ENCODE results near the gene PRKN.

The PRKN gene

DNA sequence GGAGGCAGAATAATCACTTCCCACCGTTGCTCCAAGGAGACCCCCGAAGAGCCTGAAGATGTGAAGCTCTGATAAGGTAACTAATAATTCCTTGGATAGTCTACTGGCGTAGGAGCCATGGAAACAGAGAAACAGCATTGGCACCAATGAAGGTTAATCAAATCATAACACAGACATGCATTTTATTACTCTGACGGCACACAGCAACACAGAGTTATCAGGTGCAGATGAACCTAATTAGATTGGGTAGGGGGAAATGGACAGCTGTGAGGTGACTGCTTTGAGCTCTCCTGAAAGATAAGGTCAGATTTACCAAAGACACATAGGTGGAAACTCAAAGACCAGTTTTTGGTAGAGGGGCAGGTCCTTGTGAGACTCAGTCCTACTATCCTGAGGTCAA lies 909.7 kb downstream of the PRKN start:
- H3K4me3 ChIP-seq (ENCODE audit: low read length) = no peak overlapping the region
- no peak for DNase-seq (ENCODE audit: low read depth)
- TF ChIP-seq, protein P1, sequence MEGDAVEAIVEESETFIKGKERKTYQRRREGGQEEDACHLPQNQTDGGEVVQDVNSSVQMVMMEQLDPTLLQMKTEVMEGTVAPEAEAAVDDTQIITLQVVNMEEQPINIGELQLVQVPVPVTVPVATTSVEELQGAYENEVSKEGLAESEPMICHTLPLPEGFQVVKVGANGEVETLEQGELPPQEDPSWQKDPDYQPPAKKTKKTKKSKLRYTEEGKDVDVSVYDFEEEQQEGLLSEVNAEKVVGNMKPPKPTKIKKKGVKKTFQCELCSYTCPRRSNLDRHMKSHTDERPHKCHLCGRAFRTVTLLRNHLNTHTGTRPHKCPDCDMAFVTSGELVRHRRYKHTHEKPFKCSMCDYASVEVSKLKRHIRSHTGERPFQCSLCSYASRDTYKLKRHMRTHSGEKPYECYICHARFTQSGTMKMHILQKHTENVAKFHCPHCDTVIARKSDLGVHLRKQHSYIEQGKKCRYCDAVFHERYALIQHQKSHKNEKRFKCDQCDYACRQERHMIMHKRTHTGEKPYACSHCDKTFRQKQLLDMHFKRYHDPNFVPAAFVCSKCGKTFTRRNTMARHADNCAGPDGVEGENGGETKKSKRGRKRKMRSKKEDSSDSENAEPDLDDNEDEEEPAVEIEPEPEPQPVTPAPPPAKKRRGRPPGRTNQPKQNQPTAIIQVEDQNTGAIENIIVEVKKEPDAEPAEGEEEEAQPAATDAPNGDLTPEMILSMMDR (IDR thresholded peaks at IDR 0.05; ENCODE audit: insufficient read depth, low read depth, low read length, missing control alignments) = no peak

DNA sequence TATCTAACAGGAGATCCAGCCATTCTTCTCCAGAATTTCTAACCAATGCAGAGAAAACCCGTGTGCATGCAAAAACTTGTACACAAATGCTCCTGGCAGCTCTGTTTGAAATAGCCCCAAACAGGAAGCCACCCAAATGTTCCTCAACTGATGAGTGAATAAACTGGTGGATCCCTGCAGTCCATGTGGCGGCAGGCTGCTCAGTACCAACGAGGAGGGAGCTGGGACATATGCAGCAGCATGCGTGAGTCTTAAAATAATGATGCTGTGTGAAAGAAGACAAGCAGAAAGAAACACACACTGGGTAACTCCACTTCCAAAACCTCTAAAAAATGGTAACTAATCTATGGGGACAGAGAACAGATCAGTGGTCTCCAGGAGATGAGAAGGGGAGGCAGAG lies 911.6 kb downstream of the PRKN start:
- no peak for DNase-seq (ENCODE audit: low read depth)
- TF ChIP-seq, protein P1 (IDR thresholded peaks at IDR 0.05; ENCODE audit: insufficient read depth, low read depth, low read length, missing control alignments) = no peak
- H3K4me3 ChIP-seq (ENCODE audit: low read length) = no peak overlapping the region

DNA sequence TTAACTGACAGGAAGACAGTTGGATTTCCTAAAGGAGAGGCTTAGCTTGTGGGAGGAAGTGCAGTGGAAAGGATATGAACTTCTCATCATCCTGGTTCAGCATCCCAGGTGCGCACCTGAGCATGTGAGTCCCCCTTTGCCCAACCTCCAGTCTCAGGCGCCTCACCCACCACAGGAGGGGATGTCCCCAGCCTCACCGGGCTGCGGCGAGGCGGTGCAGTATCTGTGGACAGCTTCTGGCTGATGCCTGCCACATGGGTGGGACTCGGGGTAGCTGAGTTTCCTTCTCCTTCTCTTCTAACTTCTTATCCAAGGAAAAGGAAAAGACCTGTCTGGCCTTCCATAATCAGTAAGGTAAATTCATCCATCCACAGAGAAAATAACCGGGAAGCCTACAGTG lies 914.4 kb downstream of the PRKN start:
- TF ChIP-seq, protein P1 (IDR thresholded peaks at IDR 0.05; ENCODE audit: insufficient read depth, low read depth, low read length, missing control alignments) = no peak
- no peak for DNase-seq (ENCODE audit: low read depth)
- H3K4me3 ChIP-seq (ENCODE audit: low read length) = no peak overlapping the region

DNA sequence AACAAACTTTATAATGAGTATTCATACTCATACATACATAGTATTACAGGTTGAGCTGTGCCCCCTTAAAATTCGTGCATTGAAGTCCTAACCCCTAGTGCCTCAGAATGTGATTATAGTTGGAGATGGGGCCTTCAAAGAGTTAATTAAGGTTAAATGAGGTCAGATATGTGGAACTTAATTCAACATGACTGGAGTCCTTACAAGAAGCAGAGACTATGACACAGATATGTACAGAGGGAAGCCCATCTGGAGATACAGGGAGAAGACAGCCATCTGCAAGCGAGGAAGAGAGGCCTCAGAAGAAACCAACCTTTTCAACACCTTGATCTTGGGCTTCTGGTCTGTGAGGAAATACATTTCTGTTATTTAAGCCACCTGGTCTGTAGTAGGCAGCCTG lies 917.6 kb downstream of the PRKN start:
- DNase-seq (ENCODE audit: low read depth) = no peak
- TF ChIP-seq, protein P1 (IDR thresholded peaks at IDR 0.05; ENCODE audit: insufficient read depth, low read depth, low read length, missing control alignments) = no peak
- H3K4me3 ChIP-seq (ENCODE audit: low read length) = no peak overlapping the region

DNA sequence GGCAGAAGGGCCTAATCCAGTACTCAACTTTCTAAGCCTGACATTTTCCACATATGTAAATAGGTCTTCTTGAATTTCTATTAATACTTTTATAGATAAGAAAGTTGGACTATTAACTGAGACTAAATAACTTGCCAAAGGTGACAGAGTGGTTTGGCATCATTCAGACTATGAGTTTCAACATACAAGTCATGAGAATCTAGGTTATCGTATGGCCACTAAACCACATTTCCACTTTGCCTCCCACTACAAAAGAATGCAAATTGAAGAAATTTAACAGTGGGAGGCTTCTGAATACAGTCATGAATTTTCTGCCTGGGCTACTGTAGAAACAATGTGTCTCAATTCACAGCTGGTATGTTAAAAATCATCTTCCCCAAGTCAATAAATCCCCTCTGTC lies 922.7 kb downstream of the PRKN start:
- DNase-seq (ENCODE audit: low read depth) = no peak
- H3K4me3 ChIP-seq (ENCODE audit: low read length) = no peak overlapping the region
- TF ChIP-seq, protein P1 (IDR thresholded peaks at IDR 0.05; ENCODE audit: insufficient read depth, low read depth, low read length, missing control alignments) = no peak

DNA sequence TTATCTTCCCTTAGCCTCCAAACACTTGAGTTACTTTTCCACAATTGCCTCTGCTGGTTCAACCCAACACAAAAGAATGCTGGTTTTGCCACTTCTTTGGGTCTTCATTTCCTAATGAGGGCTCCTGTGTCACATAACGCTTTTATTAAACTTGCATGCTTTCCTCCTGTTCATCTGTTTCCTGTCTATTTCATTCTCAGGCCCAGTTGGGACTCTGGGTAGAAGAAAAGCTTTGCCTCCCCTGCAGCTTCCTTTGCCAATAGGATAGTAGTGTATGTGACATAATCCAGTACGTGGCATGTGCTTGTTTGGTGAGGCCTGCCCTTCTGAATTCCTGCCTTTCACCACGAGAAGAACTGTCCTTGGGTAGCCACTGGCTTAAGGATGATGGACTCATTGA lies 924.4 kb downstream of the PRKN start:
- DNase-seq (ENCODE audit: low read depth) = no peak
- TF ChIP-seq, protein P1 (IDR thresholded peaks at IDR 0.05; ENCODE audit: insufficient read depth, low read depth, low read length, missing control alignments) = no peak
- no peak overlapping the region for H3K4me3 ChIP-seq (ENCODE audit: low read length)

DNA sequence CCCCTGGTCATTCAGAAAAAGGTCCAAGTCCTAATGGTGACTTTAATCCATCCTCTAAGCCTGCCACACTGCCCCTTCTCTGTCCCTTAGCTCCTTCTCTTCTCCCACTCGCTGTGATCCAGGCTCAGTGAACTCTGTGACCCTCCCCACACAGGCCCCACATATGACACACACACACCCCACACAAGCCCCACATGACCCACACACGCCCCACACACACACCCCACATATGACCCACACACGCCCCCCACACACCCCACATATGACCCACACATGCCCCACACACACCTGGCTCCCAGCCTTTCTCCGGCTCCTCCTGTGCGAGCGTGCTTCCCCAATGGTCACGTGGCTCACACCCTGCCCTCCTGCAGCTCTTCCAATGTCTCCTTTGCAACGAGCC lies 925.3 kb downstream of the PRKN start:
- no peak overlapping the region for H3K4me3 ChIP-seq (ENCODE audit: low read length)
- no peak for DNase-seq (ENCODE audit: low read depth)

More for the DNA sequence above, 925.3 kb downstream of the PRKN start:
- TF ChIP-seq, protein P1 (IDR thresholded peaks at IDR 0.05; ENCODE audit: insufficient read depth, low read depth, low read length, missing control alignments) = no peak

Data from epithelial cell of esophagus (primary cell).